ENCODE results near the gene CTXND1. TPM values are rescaled to one million over a fixed set of nuclear protein-coding genes. Genes with fewer than 3 reads are reported as not detected.

CTXND1 gene
- polyA plus RNA-seq, 1 experiment = not detected

- DNase-seq (ENCODE audit: low read depth) = no peak
- Histone ChIP-seq H3K4me3 (ENCODE audit: low read depth, low read length) (no peak overlapping the region), H3K36me3 (ENCODE audit: control insufficient read depth, insufficient read depth, low read length) (no peaks in the 10 kb centered on the region), H3K27me3 (ENCODE audit: control insufficient read depth, insufficient read depth, low read length) (peaks cover 2% of the 10 kb centered on the region; the same call in 1 of the 2 replicates)
- ChIA-PET POLR2A (no interaction called here), CTCF (no interaction called here)
- TF ChIP-seq, protein P1, sequence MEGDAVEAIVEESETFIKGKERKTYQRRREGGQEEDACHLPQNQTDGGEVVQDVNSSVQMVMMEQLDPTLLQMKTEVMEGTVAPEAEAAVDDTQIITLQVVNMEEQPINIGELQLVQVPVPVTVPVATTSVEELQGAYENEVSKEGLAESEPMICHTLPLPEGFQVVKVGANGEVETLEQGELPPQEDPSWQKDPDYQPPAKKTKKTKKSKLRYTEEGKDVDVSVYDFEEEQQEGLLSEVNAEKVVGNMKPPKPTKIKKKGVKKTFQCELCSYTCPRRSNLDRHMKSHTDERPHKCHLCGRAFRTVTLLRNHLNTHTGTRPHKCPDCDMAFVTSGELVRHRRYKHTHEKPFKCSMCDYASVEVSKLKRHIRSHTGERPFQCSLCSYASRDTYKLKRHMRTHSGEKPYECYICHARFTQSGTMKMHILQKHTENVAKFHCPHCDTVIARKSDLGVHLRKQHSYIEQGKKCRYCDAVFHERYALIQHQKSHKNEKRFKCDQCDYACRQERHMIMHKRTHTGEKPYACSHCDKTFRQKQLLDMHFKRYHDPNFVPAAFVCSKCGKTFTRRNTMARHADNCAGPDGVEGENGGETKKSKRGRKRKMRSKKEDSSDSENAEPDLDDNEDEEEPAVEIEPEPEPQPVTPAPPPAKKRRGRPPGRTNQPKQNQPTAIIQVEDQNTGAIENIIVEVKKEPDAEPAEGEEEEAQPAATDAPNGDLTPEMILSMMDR (IDR thresholded peaks at IDR 0.05; ENCODE audit: insufficient read depth, low read depth, low read length) = no peak
Measured at GRCh38 chr15:80264031-80264430, 12.0 kb upstream of the CTXND1 start.

DNA sequence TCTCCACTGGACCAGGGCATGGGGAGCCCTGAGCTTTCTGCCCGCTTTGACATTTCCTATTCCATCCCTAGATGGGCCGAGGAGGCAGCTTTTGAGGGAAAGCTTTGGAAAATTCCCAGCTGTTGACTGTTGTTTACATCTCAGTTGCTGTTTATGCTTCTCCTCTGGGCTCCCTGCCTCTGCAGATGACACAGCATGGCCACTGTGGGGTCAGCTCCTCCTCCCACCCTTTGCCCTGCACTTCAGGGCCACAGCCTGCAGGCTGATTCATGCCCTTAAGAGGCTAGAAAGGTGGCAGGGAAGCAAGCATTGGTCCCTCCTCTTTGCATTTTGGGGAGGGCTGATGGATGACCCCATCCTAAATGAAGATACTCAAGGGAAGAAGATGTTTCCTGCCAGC is 8.5 kb upstream of the CTXND1 start:
- H3K27me3 ChIP-seq (ENCODE audit: control insufficient read depth, insufficient read depth, low read length) = peaks cover 5% of the 10 kb centered on the region; the same call in 1 of the 2 replicates
- DNase-seq (ENCODE audit: low read depth) = no peak
- POLR2A ChIA-PET = no interaction called here
- H3K36me3 ChIP-seq (ENCODE audit: control insufficient read depth, insufficient read depth, low read length) = no peaks in the 10 kb centered on the region
- H3K4me3 ChIP-seq (ENCODE audit: low read depth, low read length) = no peak overlapping the region
- CTCF ChIA-PET = no interaction called here
- TF ChIP-seq, protein P1 (IDR thresholded peaks at IDR 0.05; ENCODE audit: insufficient read depth, low read depth, low read length) = no peak

DNA sequence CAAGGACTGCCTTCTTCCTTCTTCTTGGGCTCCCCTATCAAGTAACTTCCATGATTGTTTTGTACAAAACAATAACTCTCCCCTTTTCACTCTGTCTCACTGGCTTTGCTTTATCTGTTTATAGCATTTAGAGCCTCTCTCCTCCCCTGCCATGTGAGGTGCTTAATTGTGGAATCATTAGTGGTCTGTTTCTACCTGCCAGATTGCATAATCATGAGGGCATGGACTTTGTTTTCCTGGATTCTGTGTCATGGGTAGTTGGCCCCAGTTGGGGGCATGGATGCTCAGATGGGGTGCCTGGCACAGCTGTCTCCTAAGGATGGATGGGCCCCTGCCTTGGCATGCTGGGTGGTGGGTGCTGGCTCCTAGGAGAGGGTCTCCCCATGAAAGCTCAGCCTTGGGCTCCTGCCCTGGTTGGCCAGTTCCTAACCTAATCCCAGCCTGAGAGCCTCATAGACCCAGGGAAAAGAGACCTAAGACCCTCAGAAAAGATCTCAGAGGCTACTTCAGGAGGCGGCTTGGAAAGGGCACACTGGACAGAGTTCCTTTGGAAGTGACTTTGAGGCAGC is 8.0 kb upstream of the CTXND1 start:
- peaks cover 5% of the 10 kb centered on the region; the same call in 1 of the 2 replicates for H3K27me3 ChIP-seq (ENCODE audit: control insufficient read depth, insufficient read depth, low read length)
- H3K4me3 ChIP-seq (ENCODE audit: low read depth, low read length) = no peak overlapping the region
- TF ChIP-seq, protein P1 (IDR thresholded peaks at IDR 0.05; ENCODE audit: insufficient read depth, low read depth, low read length) = no peak
- ChIA-PET POLR2A (no interaction called here), CTCF (no interaction called here)
- no peaks in the 10 kb centered on the region for H3K36me3 ChIP-seq (ENCODE audit: control insufficient read depth, insufficient read depth, low read length)
- no peak for DNase-seq (ENCODE audit: low read depth)

GRCh38 chr15:80251428-80252120 is 439 bp downstream of the CTXND1 start:
- H3K4me3 ChIP-seq (ENCODE audit: low read depth, low read length) = no peak overlapping the region
- TF ChIP-seq, protein P1 (IDR thresholded peaks at IDR 0.05; ENCODE audit: insufficient read depth, low read depth, low read length) = no peak
- H3K36me3 ChIP-seq (ENCODE audit: control insufficient read depth, insufficient read depth, low read length) = no peaks in the 10 kb centered on the region
- CTCF ChIA-PET = no interaction called here
- peaks cover 36% of the 10 kb centered on the region for H3K27me3 ChIP-seq (ENCODE audit: control insufficient read depth, insufficient read depth, low read length)
- DNase-seq (ENCODE audit: low read depth) = no peak
- POLR2A ChIA-PET = no interaction called here

- CTCF ChIA-PET = no interaction called here
- H3K4me3 ChIP-seq (ENCODE audit: low read depth, low read length) = no peak overlapping the region
- POLR2A ChIA-PET = no interaction called here
- no peak for DNase-seq (ENCODE audit: low read depth)
- TF ChIP-seq, protein P1 (IDR thresholded peaks at IDR 0.05; ENCODE audit: insufficient read depth, low read depth, low read length) = no peak
- peaks cover 36% of the 10 kb centered on the region for H3K27me3 ChIP-seq (ENCODE audit: control insufficient read depth, insufficient read depth, low read length)
- no peaks in the 10 kb centered on the region for H3K36me3 ChIP-seq (ENCODE audit: control insufficient read depth, insufficient read depth, low read length)
Measured at GRCh38 chr15:80250614-80251427, 1.2 kb downstream of the CTXND1 start.
